Stimulated activated CD8-positive, alpha-beta memory T cell treated with anti-CD3 and anti-CD28 coated beads, Interleukin-4, amount 100 ng/mL, for 48 hours (primary cell): ENCODE results near the gene CACFD1.
A peak's percentile ranks its signal among the peaks of the same experiment; 100 is the strongest.

Source experiments
- DNase-seq: peaks from one replicate; pipeline ENCODE4 v3.0.0-alpha.2; 2020

The CACFD1 gene

GRCh38 chr9:133467101-133467500 lies 7.3 kb downstream of the CACFD1 start:
- no peak for DNase-seq

- no peak for DNase-seq
Measured at GRCh38 chr9:133468374-133468773, 8.6 kb downstream of the CACFD1 start.

GRCh38 chr9:133468777-133469421 lies 9.1 kb downstream of the CACFD1 start:
- DNase-seq = no peak

DNA sequence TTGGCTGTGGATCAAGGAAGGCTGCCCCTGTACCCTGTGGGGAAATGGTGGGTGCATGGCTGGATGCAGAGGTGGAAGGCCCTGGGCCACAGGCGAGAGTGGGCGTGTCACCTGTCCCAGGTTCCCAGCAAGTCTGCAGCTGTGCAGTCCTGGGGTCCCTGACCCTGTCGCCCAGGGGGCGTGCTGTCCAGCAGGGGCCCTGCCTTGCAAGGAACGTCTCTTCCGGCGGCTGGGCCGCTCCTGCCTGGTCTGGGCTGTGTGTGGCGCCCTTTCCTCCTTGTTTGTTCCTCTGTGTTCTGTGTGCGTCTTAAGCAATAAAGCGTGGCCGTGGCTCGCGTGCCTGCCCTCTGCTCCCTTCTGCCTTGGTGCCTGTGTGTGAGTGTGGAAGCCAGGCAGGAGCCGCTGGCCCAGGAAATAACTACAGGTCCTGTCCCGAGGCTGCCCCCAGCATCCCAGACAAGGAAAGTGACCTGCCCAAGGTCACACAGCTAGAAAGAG lies 10.7 kb downstream of the CACFD1 start:
- no peak for DNase-seq

- no peak for DNase-seq
Measured at GRCh38 chr9:133470988-133471387, 11.2 kb downstream of the CACFD1 start.

DNA sequence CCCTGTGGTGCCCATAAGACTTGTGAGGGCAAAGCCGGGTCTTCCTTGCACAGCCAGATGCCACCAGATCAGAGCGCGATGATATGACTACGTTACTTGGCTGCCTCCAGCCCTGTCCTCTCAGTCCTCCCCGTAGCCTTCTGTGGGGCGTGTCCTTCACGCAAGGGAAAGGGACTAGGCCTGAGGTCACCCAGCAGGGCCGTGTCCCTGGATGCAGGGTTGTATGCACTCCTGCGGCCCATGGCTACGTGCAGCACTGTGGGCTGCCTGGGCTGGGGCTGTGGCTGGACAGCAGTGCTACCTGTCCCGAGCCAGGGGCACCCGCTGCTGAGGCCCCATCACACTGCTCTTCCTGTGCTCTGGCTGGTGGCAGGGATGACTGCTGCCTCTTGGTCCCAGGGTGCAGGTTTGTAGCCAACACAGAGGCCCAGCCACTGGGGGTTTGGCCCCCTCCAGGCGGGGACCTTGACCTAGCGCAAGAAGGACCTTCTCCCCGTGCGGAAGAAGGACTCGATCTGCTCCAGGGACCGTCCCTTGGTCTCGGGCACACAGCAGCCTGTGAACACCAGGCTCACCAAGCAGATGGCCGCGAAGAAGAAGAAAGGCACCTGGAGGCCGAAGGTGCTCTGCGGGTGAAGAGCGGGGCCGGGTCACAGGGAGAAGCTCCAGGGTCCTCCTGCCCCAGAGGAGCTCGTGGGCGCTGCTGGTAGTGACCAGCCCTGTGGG lies 11.9 kb downstream of the CACFD1 start:
- no peak for DNase-seq

GRCh38 chr9:133472277-133472645 lies 12.5 kb downstream of the CACFD1 start:
- no peak for DNase-seq

GRCh38 chr9:133472753-133473378 lies 13.1 kb downstream of the CACFD1 start:
- DNase-seq = no peak

DNA sequence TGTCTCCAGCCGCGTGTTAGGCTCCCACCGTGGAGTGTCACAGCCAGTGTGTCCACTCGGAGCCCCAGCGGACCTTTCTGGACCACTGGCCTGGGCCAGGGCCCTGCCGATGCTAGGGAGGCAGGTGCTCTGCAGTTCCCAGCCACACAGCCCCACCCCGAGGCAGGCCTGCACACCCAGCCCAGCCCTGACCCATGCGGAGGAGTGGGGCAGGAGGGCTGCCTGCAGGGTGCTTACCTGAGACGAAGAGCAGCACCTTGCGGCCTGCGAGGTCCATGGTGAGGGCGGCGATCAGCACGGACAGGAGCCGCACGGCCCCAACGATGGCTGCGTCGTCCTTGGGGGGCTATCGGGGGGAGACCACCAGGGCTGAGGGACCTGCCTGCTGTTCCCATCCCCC lies 14.0 kb downstream of the CACFD1 start:
- DNase-seq = no peak

DNA sequence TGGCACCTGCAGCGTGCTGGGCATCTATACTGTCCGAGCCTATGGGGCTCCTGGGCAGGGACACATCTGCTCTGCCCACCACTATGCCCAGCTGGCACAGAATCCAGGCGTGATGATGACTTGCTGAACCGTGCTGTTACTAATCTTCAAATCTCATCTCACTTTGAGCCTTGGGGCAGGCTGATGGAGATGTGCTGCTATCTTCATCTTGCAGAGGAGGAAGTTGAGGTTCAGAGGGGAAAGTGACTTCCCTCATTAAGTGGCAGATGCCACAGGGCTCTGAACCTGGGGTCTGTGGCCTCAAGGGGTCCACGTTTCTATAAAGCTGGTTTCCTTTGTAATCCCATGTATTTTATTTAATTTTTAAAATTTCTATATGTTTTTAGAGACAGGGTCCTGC lies 14.4 kb downstream of the CACFD1 start:
- DNase-seq = no peak

- DNase-seq = no peak
Measured at GRCh38 chr9:133474853-133475252, 15.1 kb downstream of the CACFD1 start.

GRCh38 chr9:133475292-133476012 lies 15.7 kb downstream of the CACFD1 start:
- DNase-seq = no peak

- no peak for DNase-seq
Measured at GRCh38 chr9:133476036-133476931, 16.5 kb downstream of the CACFD1 start.

DNA sequence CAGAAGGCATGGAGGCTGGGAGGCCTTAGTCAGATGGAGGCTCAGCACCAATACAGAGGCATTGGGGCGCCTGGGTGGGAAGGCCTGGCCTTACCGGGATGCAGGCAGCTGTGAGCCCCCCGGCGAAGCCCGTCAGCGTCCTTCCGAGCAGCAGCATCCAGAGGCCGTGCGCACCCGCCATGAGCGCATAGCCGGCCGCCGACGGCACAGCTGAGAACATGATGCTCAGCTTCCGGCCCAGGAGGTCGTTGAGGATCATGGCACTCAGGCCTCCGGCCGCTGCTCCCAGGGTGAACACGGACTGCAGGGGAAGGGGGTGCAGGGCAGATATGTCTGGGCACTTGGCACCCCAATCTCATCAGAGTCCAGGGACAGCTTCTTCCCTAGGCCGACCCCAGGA lies 17.2 kb downstream of the CACFD1 start:
- no peak for DNase-seq

- no peak for DNase-seq
Measured at GRCh38 chr9:133477461-133477860, 17.7 kb downstream of the CACFD1 start.

GRCh38 chr9:133477992-133478850 lies 18.4 kb downstream of the CACFD1 start:
- peak; percentile 41 for DNase-seq

GRCh38 chr9:133478851-133479711 lies 19.3 kb downstream of the CACFD1 start, which contains the start of gene SLC2A6:
TSS of gene SLC2A6 (minus strand) at chr9:133479099. CDS start at chr9:133479059, 40 bp downstream.
- peak; percentile 87 for DNase-seq

DNA sequence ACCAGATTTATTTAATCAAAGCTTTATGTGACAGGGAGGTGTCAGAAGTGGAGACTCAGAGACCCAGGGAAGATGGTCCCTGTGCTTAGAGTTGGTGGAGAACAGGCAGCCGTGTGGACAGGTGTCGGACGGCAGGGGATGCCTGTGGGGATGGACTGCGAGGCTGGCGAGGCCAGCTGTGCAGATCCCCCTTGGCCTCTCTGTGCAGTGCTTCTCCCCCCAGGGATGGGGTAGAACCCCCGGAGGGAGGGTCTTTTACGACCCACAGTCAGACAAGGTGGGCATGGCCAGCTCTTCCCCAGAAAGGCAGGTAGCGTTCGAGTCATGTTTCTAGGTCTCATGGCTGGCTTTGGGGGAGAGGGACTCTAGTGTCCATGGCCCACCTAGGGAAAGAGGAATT lies 23.8 kb downstream of the CACFD1 start:
- DNase-seq = no peak

GRCh38 chr9:133484671-133485437 lies 25.1 kb downstream of the CACFD1 start:
- no peak for DNase-seq
